Smooth muscle cell (in vitro differentiated cells): ENCODE measurements around the gene SLC4A4. TPM values are rescaled to one million over a fixed set of nuclear protein-coding genes. Genes with fewer than 3 reads are reported as not detected.

Experiments used
- DNase-seq: peaks from one replicate; lab custom pipeline; 2025; ENCODE audit not compliant: unreplicated experiment; lab: John Stamatoyannopoulos, UW
- H2AFZ ChIP-seq: fragments of 200-600 bp; sonication (generic); 2 replicates; pipeline ENCODE4 v1.6.0; 2016; ENCODE audit warnings: antibody characterized with exemption, low read depth, mild to moderate bottlenecking
- H3F3A ChIP-seq: fragments of 200-600 bp; sonication (generic); 2 replicates; pipeline ENCODE4 v1.6.0; 2017; ENCODE audit warnings: antibody characterized with exemption, low read depth
- H3K27ac ChIP-seq: fragments of 200-600 bp; sonication (generic); 2 replicates; pipeline ENCODE4 v1.5.1; 2016; ENCODE audit warnings: low read depth, mild to moderate bottlenecking
- H3K27me3 ChIP-seq: fragments of 200-600 bp; sonication (generic); 2 replicates; pipeline ENCODE4 v1.6.1; 2016; ENCODE audit warnings: low read depth, mild to moderate bottlenecking
- H3K36me3 ChIP-seq: fragments of 200-600 bp; sonication (generic); 2 replicates; pipeline ENCODE4 v1.5.1; 2016; ENCODE audit warnings: low read depth
- H3K4me1 ChIP-seq: fragments of 200-600 bp; sonication (generic); 2 replicates; pipeline ENCODE4 v1.5.1; 2016; ENCODE audit warnings: low read depth
- H3K4me2 ChIP-seq: fragments of 200-600 bp; sonication (generic); 2 replicates; pipeline ENCODE4 v1.6.0; 2016; ENCODE audit warnings: mild to moderate bottlenecking
- H3K4me3 ChIP-seq: fragments of 200-600 bp; sonication (generic); 2 replicates; pipeline ENCODE4 v1.5.1; 2016; ENCODE audit warnings: mild to moderate bottlenecking
- H3K79me2 ChIP-seq: fragments of 200-600 bp; sonication (generic); 2 replicates; pipeline ENCODE4 v1.6.0; 2016; ENCODE audit warnings: low read depth, mild to moderate bottlenecking
- H3K9ac ChIP-seq: fragments of 200-600 bp; sonication (generic); 2 replicates; pipeline ENCODE4 v1.6.0; 2016; ENCODE audit warnings: low read depth
- H3K9me3 ChIP-seq: fragments of 200-600 bp; sonication (generic); replicated peaks from 2 replicates; pipeline ENCODE4 v1.5.1; 2016; ENCODE audit warnings: low read depth
- H4K20me1 ChIP-seq: fragments of 200-600 bp; sonication (generic); 2 replicates; pipeline ENCODE4 v1.6.0; 2016; ENCODE audit warnings: low read depth
- WGBS: methylation state at CpG from one replicate; pipeline ENCODE4 v1.1.7; 2016; ENCODE audit warnings: low lambda C conversion rate; 5-methylcytosine and 5-hydroxymethylcytosine counted together
- polyA plus RNA-seq: library from polyadenylated mRNA; unstranded; fragments of >200 nt; fragmentation: Nextera tagmentation; extraction: Ambion mirVana; gene quantifications from 2 replicates; pipeline ENCODE4 v1.2.1, GENCODE V29; 2016
- total RNA-seq: library from RNA; depleted of rRNA; stranded (reverse); fragments of >200 nt; gene quantifications from 2 replicates; pipeline ENCODE4 v1.2.3, GENCODE V29; 2014
- TF ChIP-seq, protein P1 (sequence below): fragments of 200-600 bp; sonication (generic); IDR thresholded peaks from 2 replicates; pipeline ENCODE4 v1.5.1; 2017; ENCODE audit warnings: borderline replicate concordance, mild to moderate bottlenecking, antibody characterized with exemption; ENCODE audit not compliant: insufficient read depth, poor library complexity, severe bottlenecking

SLC4A4 gene
- total and polyA plus RNA-seq, 2 experiments from 2014 or later: 1.2 to 4.1 TPM

DNA sequence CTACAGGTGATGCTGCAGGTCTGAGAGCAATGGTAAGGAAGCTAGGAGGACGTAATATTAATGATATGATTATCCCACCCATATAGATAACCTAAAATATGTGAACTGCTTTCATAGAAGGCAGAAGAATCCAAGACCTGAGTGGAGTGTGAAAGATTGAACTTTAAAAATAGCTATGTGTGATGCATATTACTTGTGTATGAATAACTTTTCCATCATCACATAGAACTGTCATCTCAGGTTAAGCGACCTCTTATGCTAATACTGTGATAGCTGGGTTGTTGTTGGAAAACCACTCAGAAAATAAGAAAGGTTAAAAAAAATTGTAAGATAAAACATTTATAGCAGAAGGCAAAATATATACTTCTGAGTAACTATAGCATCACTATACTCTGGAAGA lies 90.3 kb downstream of the SLC4A4 start:
- DNase-seq: no peak
- H3K4me1 ChIP-seq: no peaks in the 10 kb centered on the region
- no peaks in the 10 kb centered on the region for H4K20me1 ChIP-seq
- no peak overlapping the region for H3K4me3 ChIP-seq
- no peaks in the 10 kb centered on the region for H3F3A ChIP-seq
- no peak overlapping the region for H3K4me2 ChIP-seq
- no peak overlapping the region for H2AFZ ChIP-seq
- TF ChIP-seq, protein P1, sequence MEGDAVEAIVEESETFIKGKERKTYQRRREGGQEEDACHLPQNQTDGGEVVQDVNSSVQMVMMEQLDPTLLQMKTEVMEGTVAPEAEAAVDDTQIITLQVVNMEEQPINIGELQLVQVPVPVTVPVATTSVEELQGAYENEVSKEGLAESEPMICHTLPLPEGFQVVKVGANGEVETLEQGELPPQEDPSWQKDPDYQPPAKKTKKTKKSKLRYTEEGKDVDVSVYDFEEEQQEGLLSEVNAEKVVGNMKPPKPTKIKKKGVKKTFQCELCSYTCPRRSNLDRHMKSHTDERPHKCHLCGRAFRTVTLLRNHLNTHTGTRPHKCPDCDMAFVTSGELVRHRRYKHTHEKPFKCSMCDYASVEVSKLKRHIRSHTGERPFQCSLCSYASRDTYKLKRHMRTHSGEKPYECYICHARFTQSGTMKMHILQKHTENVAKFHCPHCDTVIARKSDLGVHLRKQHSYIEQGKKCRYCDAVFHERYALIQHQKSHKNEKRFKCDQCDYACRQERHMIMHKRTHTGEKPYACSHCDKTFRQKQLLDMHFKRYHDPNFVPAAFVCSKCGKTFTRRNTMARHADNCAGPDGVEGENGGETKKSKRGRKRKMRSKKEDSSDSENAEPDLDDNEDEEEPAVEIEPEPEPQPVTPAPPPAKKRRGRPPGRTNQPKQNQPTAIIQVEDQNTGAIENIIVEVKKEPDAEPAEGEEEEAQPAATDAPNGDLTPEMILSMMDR: no peak
- no peaks in the 10 kb centered on the region for H3K27me3 ChIP-seq
- no peaks in the 10 kb centered on the region for H3K79me2 ChIP-seq
- H3K9ac ChIP-seq: no peak overlapping the region
- no peak overlapping the region for H3K27ac ChIP-seq
- 81% methylated on average over 2 of the region's 2 CpGs for WGBS
- no peaks in the 10 kb centered on the region for H3K9me3 ChIP-seq
- no peaks in the 10 kb centered on the region for H3K36me3 ChIP-seq

DNA sequence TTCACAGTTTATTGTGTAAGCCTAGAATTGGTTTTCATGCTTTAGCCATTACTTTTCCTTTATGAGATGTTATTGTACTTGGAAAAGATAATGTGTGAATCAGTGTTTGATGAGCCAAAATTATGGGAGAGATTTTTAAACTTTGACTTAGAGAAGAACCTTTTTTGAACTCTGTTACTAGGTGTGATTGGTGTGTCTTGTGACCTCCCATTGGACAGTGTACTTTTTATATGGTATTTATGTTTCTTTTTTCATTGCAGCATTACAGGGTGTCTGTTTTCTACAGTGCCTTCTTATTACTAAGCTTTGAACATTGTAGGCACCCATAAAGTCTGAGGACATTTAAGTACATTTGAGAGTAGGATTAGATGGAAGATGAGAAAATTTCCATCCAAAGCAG lies 91.1 kb downstream of the SLC4A4 start:
- TF ChIP-seq, protein P1: no peak
- H3K79me2 ChIP-seq: no peaks in the 10 kb centered on the region
- no peaks in the 10 kb centered on the region for H4K20me1 ChIP-seq
- H3K36me3 ChIP-seq: no peaks in the 10 kb centered on the region
- H2AFZ ChIP-seq: no peak overlapping the region
- no peak overlapping the region for H3K27ac ChIP-seq
- no peaks in the 10 kb centered on the region for H3K27me3 ChIP-seq
- H3K9ac ChIP-seq: no peak overlapping the region
- no peak for DNase-seq
- H3K4me2 ChIP-seq: no peak overlapping the region
- H3K4me1 ChIP-seq: no peaks in the 10 kb centered on the region
- no peaks in the 10 kb centered on the region for H3K9me3 ChIP-seq
- no peaks in the 10 kb centered on the region for H3F3A ChIP-seq
- H3K4me3 ChIP-seq: no peak overlapping the region

DNA sequence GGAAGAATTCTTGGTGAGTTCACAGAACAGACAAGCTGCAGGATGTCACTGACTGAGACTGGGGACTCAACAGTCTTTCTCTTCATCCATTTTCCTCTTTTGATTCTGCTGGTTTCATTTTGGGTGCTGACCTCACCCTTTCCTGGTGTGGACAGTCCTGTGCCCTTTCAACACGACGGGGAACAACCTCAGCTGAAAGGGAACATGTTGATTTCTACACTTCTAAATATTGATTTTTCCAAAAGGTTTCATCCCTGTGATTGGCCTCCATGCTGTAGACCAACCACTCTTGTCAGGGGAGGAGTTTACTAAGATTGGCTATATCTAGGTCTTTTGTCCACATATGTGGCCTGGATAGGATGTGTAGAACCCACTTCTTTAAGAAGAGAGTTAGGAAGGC lies 91.8 kb downstream of the SLC4A4 start:
- H3K4me3 ChIP-seq: no peak overlapping the region
- TF ChIP-seq, protein P1: no peak
- no peak overlapping the region for H2AFZ ChIP-seq
- H3K4me1 ChIP-seq: no peaks in the 10 kb centered on the region
- H3K27ac ChIP-seq: no peak overlapping the region
- H4K20me1 ChIP-seq: no peaks in the 10 kb centered on the region
- H3K36me3 ChIP-seq: no peaks in the 10 kb centered on the region
- H3K9ac ChIP-seq: no peak overlapping the region
- no peaks in the 10 kb centered on the region for H3K27me3 ChIP-seq
- WGBS: 90% methylated on average over 2 of the region's 2 CpGs
- H3K79me2 ChIP-seq: no peaks in the 10 kb centered on the region
- H3K4me2 ChIP-seq: no peak overlapping the region
- no peaks in the 10 kb centered on the region for H3F3A ChIP-seq
- no peaks in the 10 kb centered on the region for H3K9me3 ChIP-seq
- no peak for DNase-seq

DNA sequence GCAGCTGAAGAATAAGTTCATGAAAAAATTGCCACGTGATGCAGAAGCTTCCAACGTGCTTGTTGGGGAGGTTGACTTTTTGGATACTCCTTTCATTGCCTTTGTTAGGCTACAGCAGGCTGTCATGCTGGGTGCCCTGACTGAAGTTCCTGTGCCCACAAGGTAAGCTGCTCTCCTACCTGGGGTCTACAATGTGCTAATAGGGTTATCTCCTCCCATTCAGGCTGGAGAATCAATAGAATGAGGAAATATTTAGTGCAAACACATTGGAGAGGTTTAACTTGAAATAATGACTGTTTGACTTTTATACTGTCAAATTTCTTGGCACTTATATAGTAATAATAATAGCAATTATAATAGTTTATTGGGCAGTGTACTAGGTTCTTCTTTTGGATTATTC lies 101.8 kb downstream of the SLC4A4 start:
- no peaks in the 10 kb centered on the region for H3K9me3 ChIP-seq
- H3F3A ChIP-seq: no peaks in the 10 kb centered on the region
- DNase-seq: no peak
- H3K4me3 ChIP-seq: no peak overlapping the region
- WGBS: 88% methylated on average over 2 of the region's 2 CpGs
- no peak overlapping the region for H3K27ac ChIP-seq
- no peaks in the 10 kb centered on the region for H3K79me2 ChIP-seq
- H2AFZ ChIP-seq: no peak overlapping the region
- TF ChIP-seq, protein P1: no peak
- no peaks in the 10 kb centered on the region for H3K4me1 ChIP-seq
- no peak overlapping the region for H3K4me2 ChIP-seq
- H3K9ac ChIP-seq: no peak overlapping the region
- no peaks in the 10 kb centered on the region for H3K36me3 ChIP-seq
- no peaks in the 10 kb centered on the region for H4K20me1 ChIP-seq
- no peaks in the 10 kb centered on the region for H3K27me3 ChIP-seq
